K562 (cell line): ENCODE results near the gene VIPR1. TPM values are rescaled to one million over a fixed set of nuclear protein-coding genes. Genes with fewer than 3 reads are reported as not detected.

Source experiments
- CCNT2 ChIP-seq: IDR thresholded peaks from 2 replicates; pipeline ENCODE4 v1.6.1; 2011; ENCODE audit warnings: borderline replicate concordance, low read depth, mild to moderate bottlenecking, moderate library complexity, mixed read lengths, low read length; ENCODE audit not compliant: insufficient read length; ENCODE audit errors: extremely low read depth
- FOXP4 ChIP-seq: sonication (generic); formaldehyde crosslinking; IDR thresholded peaks from 2 replicates; pipeline ENCODE4 v1.8.0; 2022; ENCODE audit warnings: mild to moderate bottlenecking, missing genetic modification reagents, borderline replicate concordance
- GATAD2B ChIP-seq: fragments of 450-650 bp; IDR thresholded peaks from 2 replicates; pipeline ENCODE4 v1.6.1; 2017; ENCODE audit warnings: mild to moderate bottlenecking, borderline replicate concordance
- MCM7 ChIP-seq, 2 experiments: fragments of 450-650 bp; IDR thresholded peaks; 2 replicates each; pipeline ENCODE4 v1.6.1; 2016 to 2018
- MYNN ChIP-seq, 2 experiments: sonication (generic); formaldehyde crosslinking in 1 of 2; IDR thresholded peaks; 2 replicates each; pipeline versions ENCODE4 v1.5.0 to v1.6.1; 2016 to 2020; ENCODE audit warnings: antibody characterized with exemption in 1 of 2, missing genetic modification reagents in 1 of 2
- NCOA6 ChIP-seq: fragments of 450-650 bp; IDR thresholded peaks from 2 replicates; pipeline ENCODE4 v1.6.1; 2017; ENCODE audit warnings: mild to moderate bottlenecking
- RFX5 ChIP-seq: IDR thresholded peaks from 2 replicates; pipeline ENCODE4 v1.6.1; 2011; ENCODE audit warnings: low read depth, mild to moderate bottlenecking, improper control_type of control experiment, low read length
- RHOXF2B ChIP-seq: fragments of 250-450 bp; sonication (Bioruptor Pico); conservative IDR thresholded peaks from 2 replicates; pipeline ENCODE4 v1.5.1; 2021
- SNIP1 ChIP-seq: fragments of 450-650 bp; IDR thresholded peaks from 2 replicates; pipeline ENCODE4 v1.7.1; 2017; ENCODE audit warnings: low read depth, mild to moderate bottlenecking
- ZNF197 ChIP-seq: fragments of 200-800 bp; sonication (Bioruptor generic); IDR thresholded peaks from 2 replicates; pipeline ENCODE4 v1.6.1; 2016; ENCODE audit warnings: low read depth, missing genetic modification characterization, missing compliant biosample characterization
- ZNF408 ChIP-seq: fragments of 250-450 bp; sonication (Bioruptor Pico); IDR thresholded peaks from 2 replicates; pipeline ENCODE4 v1.4.0; 2020; ENCODE audit warnings: low read depth, mild to moderate bottlenecking, moderate library complexity
- polyA plus RNA-seq, 8 experiments: library from polyadenylated mRNA; depleted of rRNA in 4 of 8; stranded (reverse) in 5 of 8; unstranded in 3 of 8; fragments of >200 nt; fragmentation: Nextera tagmentation in 2 of 8; fragmentation: Illumina TruSeq in 1 of 8; extraction: Ambion mirVana in 2 of 8; extraction: Trizol in 1 of 8; gene quantifications; 2 replicates each; pipeline versions ENCODE4 v1.2.1 to v1.2.3, GENCODE V29; 2011 to 2014; ENCODE audit warnings: inconsistent platforms in 1 of 8, missing spikeins in 1 of 8
- total RNA-seq, 7 experiments: library from RNA; depleted of rRNA in 6 of 7; stranded (reverse); fragments of >200 nt in 6 of 7; fragmentation: Illumina TruSeq in 2 of 7; extraction: Trizol in 2 of 7; gene quantifications; 2 replicates each; pipeline versions ENCODE4 v1.2.1 to v1.2.3, GENCODE V29; 2011 to 2021; ENCODE audit warnings: low replicate concordance in 1 of 7
- TF ChIP-seq, protein P1 (sequence below): fragments of 200-800 bp; sonication (Bioruptor generic); IDR thresholded peaks from 2 replicates; pipeline ENCODE4 v1.6.1; 2016; ENCODE audit warnings: missing genetic modification characterization, missing compliant biosample characterization
- TF ChIP-seq, protein P2 (sequence below): fragments of 200-400 bp; formaldehyde crosslinking; IDR thresholded peaks from 2 replicates; pipeline ENCODE4 v1.6.1; 2017; ENCODE audit warnings: mild to moderate bottlenecking, low read depth, low read length, moderate library complexity
- TF ChIP-seq, protein P3 (sequence below): fragments of 450-650 bp; IDR thresholded peaks from 2 replicates; pipeline ENCODE4 v1.6.1; 2016; ENCODE audit warnings: borderline replicate concordance

The VIPR1 gene
- total and polyA plus RNA-seq, 9 of the 15 experiments (the other 6 are each of a cell fraction or from before 2014, with no cell fraction given), result 0.04 to 0.38 (median 0.12) TPM; not detected in 3

DNA sequence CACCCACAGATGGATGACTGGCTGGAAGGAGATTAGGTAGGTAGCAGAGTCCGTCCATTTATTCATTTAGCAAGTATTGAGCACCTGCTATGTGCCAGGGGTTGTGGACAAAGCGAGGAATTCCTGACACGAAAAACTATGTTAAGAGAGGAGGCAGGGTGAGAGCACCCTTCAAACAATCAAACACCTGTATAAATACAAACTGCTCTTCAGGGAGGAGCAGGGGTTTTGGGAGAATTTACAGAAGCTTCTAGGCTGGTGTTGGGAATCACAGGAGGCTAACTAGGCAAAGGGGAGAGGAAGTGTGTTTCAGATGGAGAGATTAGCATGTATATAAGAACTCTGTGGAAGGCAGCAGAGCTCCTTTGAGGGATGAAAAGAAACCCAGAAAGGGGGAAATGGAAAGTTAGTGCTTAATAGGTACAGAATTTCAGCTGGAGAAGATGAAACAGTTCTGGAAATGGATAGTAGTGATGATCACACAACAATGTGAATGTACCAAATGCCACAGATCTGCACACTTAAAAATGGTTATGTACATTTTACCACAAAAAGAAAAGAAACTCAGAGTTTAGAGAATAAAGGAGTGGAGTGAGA is 80.1 kb downstream of the VIPR1 start (continued):
- TF ChIP-seq, protein P1, sequence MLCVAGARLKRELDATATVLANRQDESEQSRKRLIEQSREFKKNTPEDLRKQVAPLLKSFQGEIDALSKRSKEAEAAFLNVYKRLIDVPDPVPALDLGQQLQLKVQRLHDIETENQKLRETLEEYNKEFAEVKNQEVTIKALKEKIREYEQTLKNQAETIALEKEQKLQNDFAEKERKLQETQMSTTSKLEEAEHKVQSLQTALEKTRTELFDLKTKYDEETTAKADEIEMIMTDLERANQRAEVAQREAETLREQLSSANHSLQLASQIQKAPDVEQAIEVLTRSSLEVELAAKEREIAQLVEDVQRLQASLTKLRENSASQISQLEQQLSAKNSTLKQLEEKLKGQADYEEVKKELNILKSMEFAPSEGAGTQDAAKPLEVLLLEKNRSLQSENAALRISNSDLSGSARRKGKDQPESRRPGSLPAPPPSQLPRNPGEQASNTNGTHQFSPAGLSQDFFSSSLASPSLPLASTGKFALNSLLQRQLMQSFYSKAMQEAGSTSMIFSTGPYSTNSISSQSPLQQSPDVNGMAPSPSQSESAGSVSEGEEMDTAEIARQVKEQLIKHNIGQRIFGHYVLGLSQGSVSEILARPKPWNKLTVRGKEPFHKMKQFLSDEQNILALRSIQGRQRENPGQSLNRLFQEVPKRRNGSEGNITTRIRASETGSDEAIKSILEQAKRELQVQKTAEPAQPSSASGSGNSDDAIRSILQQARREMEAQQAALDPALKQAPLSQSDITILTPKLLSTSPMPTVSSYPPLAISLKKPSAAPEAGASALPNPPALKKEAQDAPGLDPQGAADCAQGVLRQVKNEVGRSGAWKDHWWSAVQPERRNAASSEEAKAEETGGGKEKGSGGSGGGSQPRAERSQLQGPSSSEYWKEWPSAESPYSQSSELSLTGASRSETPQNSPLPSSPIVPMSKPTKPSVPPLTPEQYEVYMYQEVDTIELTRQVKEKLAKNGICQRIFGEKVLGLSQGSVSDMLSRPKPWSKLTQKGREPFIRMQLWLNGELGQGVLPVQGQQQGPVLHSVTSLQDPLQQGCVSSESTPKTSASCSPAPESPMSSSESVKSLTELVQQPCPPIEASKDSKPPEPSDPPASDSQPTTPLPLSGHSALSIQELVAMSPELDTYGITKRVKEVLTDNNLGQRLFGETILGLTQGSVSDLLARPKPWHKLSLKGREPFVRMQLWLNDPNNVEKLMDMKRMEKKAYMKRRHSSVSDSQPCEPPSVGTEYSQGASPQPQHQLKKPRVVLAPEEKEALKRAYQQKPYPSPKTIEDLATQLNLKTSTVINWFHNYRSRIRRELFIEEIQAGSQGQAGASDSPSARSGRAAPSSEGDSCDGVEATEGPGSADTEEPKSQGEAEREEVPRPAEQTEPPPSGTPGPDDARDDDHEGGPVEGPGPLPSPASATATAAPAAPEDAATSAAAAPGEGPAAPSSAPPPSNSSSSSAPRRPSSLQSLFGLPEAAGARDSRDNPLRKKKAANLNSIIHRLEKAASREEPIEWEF (CRISPR knock-in tag), result no peak
- no peak for TF ChIP-seq RFX5
- TF ChIP-seq RHOXF2B, result no peak
- no peak for TF ChIP-seq ZNF408 (CRISPR knock-in tag)
- no peak for TF ChIP-seq CCNT2
- no peak for TF ChIP-seq NCOA6
- TF ChIP-seq, protein P2, sequence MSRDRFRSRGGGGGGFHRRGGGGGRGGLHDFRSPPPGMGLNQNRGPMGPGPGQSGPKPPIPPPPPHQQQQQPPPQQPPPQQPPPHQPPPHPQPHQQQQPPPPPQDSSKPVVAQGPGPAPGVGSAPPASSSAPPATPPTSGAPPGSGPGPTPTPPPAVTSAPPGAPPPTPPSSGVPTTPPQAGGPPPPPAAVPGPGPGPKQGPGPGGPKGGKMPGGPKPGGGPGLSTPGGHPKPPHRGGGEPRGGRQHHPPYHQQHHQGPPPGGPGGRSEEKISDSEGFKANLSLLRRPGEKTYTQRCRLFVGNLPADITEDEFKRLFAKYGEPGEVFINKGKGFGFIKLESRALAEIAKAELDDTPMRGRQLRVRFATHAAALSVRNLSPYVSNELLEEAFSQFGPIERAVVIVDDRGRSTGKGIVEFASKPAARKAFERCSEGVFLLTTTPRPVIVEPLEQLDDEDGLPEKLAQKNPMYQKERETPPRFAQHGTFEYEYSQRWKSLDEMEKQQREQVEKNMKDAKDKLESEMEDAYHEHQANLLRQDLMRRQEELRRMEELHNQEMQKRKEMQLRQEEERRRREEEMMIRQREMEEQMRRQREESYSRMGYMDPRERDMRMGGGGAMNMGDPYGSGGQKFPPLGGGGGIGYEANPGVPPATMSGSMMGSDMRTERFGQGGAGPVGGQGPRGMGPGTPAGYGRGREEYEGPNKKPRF, result no peak
- TF ChIP-seq, protein P3, sequence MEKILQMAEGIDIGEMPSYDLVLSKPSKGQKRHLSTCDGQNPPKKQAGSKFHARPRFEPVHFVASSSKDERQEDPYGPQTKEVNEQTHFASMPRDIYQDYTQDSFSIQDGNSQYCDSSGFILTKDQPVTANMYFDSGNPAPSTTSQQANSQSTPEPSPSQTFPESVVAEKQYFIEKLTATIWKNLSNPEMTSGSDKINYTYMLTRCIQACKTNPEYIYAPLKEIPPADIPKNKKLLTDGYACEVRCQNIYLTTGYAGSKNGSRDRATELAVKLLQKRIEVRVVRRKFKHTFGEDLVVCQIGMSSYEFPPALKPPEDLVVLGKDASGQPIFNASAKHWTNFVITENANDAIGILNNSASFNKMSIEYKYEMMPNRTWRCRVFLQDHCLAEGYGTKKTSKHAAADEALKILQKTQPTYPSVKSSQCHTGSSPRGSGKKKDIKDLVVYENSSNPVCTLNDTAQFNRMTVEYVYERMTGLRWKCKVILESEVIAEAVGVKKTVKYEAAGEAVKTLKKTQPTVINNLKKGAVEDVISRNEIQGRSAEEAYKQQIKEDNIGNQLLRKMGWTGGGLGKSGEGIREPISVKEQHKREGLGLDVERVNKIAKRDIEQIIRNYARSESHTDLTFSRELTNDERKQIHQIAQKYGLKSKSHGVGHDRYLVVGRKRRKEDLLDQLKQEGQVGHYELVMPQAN, result peak; percentile 51; the same call in 1 of the 2 replicates
- no peak for TF ChIP-seq FOXP4 (CRISPR knock-in tag)
- no peak for TF ChIP-seq SNIP1
- TF ChIP-seq ZNF197, result peak; percentile 26; the same call in 1 of the 2 replicates
- no peak for TF ChIP-seq GATAD2B
- no peak for TF ChIP-seq MCM7 (IDR thresholded peaks at IDR 0.05)
- 0 out of 2 replicates have a peak, but pooled peaks have one; percentile 1 for TF ChIP-seq MYNN (IDR thresholded peaks at IDR 0.05)
- no peak for TF ChIP-seq MYNN (CRISPR knock-in tag; IDR thresholded peaks at IDR 0.05)
